ENCODE measurements around the gene UTS2R.

Gene UTS2R

DNA sequence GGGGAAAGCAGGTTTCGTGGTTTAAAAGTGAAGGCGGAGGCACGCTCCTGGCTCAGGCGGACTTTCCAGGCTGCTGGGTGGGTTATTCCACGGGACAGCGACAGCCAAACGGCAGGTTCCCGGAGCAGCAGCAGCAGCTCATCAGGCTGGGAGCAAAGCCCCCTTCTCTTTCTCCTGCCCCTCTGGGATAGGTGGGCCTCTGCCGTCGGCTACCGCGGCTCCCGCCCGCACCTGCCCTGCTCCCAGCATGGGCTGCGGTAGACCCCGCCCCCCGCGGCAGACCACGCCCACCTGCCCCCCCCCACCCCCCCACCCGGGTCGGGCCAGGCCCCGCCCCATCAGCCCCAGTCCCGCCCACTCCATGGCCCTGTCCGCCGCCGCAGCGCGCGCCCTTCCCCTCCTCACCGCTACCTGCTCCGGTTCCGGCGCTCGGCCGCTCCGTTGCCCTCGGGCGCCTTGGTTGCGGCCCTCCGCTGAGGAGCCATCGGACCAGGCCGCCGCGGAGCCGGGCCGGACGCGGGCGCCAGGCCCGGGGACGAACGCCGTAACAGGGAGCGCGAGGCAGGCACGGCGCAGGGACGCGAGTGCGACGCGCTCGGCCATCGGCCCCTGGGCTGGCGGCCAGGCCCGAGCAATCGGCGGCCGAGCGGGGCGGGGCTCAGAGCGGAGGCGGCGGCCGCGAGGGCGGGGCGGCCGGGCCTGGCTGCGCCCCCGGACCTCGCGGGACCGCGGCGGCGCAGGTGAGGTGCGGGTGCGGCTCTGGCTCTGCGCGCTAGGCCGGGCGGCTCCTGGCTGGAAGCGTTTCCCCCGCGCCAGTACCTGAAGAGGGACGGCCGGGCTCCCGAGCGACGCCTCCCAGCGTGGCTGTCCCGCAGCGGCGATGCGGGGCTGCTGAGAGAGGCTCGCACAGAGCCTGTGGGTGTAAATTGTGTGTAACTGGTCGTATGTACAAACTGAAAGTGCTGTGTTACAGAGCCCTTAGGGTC is 46.7 kb downstream of the UTS2R start, which contains the start of the genes HEXD and OGFOD3:
HEXD (plus strand) TSS at position 347 of the 986 bp plus-strand sequence. CDS start 1,453 bp downstream, outside the sequence.
OGFOD3 (minus strand) TSS at position 586 of the 986 bp plus-strand sequence; CDS start at position 485, 101 bp downstream.
- DNase-seq (ENCODE audit: low read depth): peak; percentile 93
- peak within 1 kb of the TSS; percentile 58 for H3K4me3 ChIP-seq (ENCODE audit: low read length)
- TF ChIP-seq, protein P1, sequence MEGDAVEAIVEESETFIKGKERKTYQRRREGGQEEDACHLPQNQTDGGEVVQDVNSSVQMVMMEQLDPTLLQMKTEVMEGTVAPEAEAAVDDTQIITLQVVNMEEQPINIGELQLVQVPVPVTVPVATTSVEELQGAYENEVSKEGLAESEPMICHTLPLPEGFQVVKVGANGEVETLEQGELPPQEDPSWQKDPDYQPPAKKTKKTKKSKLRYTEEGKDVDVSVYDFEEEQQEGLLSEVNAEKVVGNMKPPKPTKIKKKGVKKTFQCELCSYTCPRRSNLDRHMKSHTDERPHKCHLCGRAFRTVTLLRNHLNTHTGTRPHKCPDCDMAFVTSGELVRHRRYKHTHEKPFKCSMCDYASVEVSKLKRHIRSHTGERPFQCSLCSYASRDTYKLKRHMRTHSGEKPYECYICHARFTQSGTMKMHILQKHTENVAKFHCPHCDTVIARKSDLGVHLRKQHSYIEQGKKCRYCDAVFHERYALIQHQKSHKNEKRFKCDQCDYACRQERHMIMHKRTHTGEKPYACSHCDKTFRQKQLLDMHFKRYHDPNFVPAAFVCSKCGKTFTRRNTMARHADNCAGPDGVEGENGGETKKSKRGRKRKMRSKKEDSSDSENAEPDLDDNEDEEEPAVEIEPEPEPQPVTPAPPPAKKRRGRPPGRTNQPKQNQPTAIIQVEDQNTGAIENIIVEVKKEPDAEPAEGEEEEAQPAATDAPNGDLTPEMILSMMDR (IDR thresholded peaks at IDR 0.05; ENCODE audit: insufficient read depth, low read depth, low read length, missing control alignments): no peak

DNA sequence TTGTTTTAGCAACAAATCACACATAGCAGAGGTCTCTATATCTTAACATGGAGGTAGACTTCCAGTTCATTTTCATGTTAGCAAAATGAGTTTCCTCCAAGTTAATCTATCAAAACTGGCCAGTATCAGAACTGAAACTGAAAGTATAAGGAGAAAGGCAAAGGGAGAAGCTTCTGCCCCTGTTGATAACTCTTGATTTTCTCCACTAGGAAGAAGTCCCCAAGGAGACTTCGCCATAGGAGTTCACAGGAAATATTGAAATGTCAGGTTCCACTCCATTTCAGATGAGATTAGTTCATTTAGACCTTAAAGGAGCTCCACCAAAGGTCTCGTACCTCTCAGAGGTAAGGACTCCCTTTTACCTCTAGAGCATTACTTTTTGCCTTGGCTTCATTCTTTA is 48.0 kb downstream of the UTS2R start:
- H3K4me3 ChIP-seq (ENCODE audit: low read length): no peak overlapping the region
- DNase-seq (ENCODE audit: low read depth): no peak
- TF ChIP-seq, protein P1 (IDR thresholded peaks at IDR 0.05; ENCODE audit: insufficient read depth, low read depth, low read length, missing control alignments): no peak

DNA sequence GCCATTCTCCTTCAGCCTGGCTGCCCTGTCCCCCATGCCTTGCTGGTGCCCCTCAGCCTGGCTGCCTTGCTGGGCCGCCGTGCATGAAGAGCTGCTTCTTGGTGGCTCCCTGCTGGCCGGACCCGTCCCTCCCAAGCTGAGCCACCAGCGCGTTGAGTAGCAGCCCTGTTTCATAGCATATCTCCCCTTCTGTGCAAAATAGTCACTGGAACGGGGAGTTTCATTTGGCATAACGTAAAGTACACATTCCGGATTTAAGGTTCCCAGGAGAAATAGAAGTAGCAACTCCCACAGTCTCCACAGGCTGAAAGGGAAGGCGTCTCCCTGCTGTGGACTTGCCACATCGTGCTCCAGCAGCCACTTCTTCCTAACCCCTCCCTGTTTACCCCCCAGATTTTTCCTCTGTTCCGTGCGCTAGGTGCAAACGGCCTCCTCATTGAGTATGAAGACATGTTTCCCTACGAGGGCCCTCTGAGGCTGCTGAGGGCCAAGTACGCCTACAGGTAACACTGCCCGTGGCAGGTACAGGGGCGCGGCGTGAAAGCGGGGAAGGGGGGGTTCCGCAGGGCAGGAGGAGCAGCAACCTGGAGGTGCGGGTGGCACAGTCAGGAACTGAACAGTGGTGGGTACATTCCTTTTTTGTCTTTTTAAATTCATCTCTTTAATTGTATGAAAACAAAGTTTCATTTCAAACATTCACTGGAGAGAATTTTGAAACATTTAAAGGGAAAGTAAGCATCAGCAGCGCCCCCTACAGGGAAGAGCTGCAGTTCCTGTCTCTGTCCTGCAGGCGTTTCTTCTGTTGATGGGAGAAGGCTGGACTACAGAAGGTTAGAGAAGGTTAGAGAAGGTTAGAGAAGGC is 52.7 kb downstream of the UTS2R start:
- peak overlapping the region; percentile 11 for H3K4me3 ChIP-seq (ENCODE audit: low read length)
- peak; percentile 54 for DNase-seq (ENCODE audit: low read depth)
- TF ChIP-seq, protein P1 (IDR thresholded peaks at IDR 0.05; ENCODE audit: insufficient read depth, low read depth, low read length, missing control alignments): peak; percentile 64

DNA sequence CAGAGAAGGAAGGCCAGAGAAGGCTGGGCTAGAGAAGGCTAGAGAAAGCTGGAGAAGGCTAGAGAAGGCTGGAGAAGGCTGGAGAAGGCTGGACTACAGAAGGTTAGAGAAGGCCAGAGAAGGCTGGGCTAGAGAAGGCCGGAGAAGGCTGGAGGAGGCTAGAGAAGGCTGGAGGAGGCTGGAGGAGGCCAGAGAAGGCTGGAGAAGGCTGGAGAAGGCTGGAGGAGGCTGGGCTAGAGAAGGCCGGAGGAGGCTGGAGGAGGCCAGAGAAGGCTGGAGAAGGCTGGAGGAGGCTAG is 53.2 kb downstream of the UTS2R start:
- no peak overlapping the region for H3K4me3 ChIP-seq (ENCODE audit: low read length)
- DNase-seq (ENCODE audit: low read depth): no peak
- TF ChIP-seq, protein P1 (IDR thresholded peaks at IDR 0.05; ENCODE audit: insufficient read depth, low read depth, low read length, missing control alignments): no peak
